ENCODE data around the gene YWHAH.

GRCh38 chr22:31977939-31978338, 33.6 kb downstream of the YWHAH start:
- TF ChIP-seq ARNTL (CRISPR knock-in tag; IDR thresholded peaks at IDR 0.05; ENCODE audit: borderline replicate concordance, low read depth) = no peak
- TF ChIP-seq RARB (CRISPR knock-in tag; IDR thresholded peaks at IDR 0.05) = no peak
- no peak for TF ChIP-seq ZNF8 (CRISPR knock-in tag; IDR thresholded peaks at IDR 0.05)
- no peak for TF ChIP-seq PATZ1 (CRISPR knock-in tag; IDR thresholded peaks at IDR 0.05; ENCODE audit: borderline replicate concordance)

All from SK-N-SH treated with all-trans-retinoic acid at 6 μM for 48 hours (cell line).